Spleen (tissue), 11 donors: ENCODE data around the gene TNFSF4. TPM values are rescaled to one million over a fixed set of nuclear protein-coding genes. Genes with fewer than 3 reads are reported as not detected.

Source experiments
- DNase-seq: peaks from one replicate; pipeline ENCODE4 v3.0.0-alpha.2; 2020
- H3K27ac ChIP-seq, 8 donors: fragments of 200-600 bp; sonication (generic) in 7 of 8; 1 replicate in 4 of 8; 2 replicates in 4 of 8; pipeline versions ENCODE4 v1.5.0 to v1.8.0; 2016 to 2021; ENCODE audit warnings: inconsistent platforms in 4 of 8, mild to moderate bottlenecking in 4 of 8, moderate library complexity in 1 of 8
- H3K27me3 ChIP-seq, 7 donors: fragments of 200-600 bp; sonication (generic) in 6 of 7; replicated peaks in 1 of 7; 1 replicate in 4 of 7; 2 replicates in 3 of 7; pipeline versions ENCODE4 v1.5.0 to v1.8.0; 2016 to 2021; ENCODE audit warnings: inconsistent platforms in 3 of 7, mild to moderate bottlenecking in 1 of 7
- H3K36me3 ChIP-seq, 6 donors: fragments of 200-600 bp; sonication (generic) in 5 of 6; 1 replicate in 4 of 6; 2 replicates in 2 of 6; pipeline versions ENCODE4 v1.5.0 to v1.8.0; 2016 to 2021; ENCODE audit warnings: inconsistent platforms in 2 of 6
- H3K4me1 ChIP-seq, 6 donors: fragments of 200-600 bp; sonication (generic) in 5 of 6; 1 replicate in 3 of 6; 2 replicates in 3 of 6; pipeline versions ENCODE4 v1.5.0 to v1.8.0; 2016 to 2021; ENCODE audit warnings: inconsistent platforms in 3 of 6
- H3K4me3 ChIP-seq, 8 donors: fragments of 200-600 bp; sonication (generic) in 7 of 8; 1 replicate in 4 of 8; 2 replicates in 4 of 8; pipeline versions ENCODE4 v1.5.0 to v1.8.0; 2016 to 2021; ENCODE audit warnings: inconsistent platforms in 4 of 8, mild to moderate bottlenecking in 4 of 8, moderate library complexity in 2 of 8
- H3K9me3 ChIP-seq, 8 donors: fragments of 200-600 bp; sonication (generic) in 7 of 8; 1 replicate in 4 of 8; 2 replicates in 4 of 8; pipeline versions ENCODE4 v1.5.0 to v1.8.0; 2016 to 2021; ENCODE audit warnings: inconsistent platforms in 4 of 8
- CTCF ChIP-seq, 11 experiments: fragments of 200-600 bp in 7 of 11; fragments of 450-650 bp in 4 of 11; sonication (generic) in 4 of 11; IDR thresholded peaks in 8 of 11; conservative IDR thresholded peaks in 3 of 11; 1 replicate in 7 of 11; 2 replicates in 4 of 11; pipeline versions ENCODE4 v1.4.0 to v1.8.0; 2016 to 2021; ENCODE audit warnings: antibody characterized with exemption in 11 of 11, inconsistent platforms in 4 of 11, mild to moderate bottlenecking in 1 of 11
- POLR2A ChIP-seq, 3 donors: fragments of 450-650 bp; IDR thresholded peaks; one replicate each; pipeline ENCODE4 v1.5.1; 2017; ENCODE audit warnings: antibody characterized with exemption in 3 of 3, mild to moderate bottlenecking in 1 of 3
- POLR2AphosphoS5 ChIP-seq, 3 donors: sonication (generic); formaldehyde crosslinking; IDR thresholded peaks; one replicate each; pipeline ENCODE4 v1.5.1; 2017; ENCODE audit warnings: antibody characterized with exemption in 3 of 3
- WGBS, 5 donors: extraction: QIAGEN DNeasy Blood & Tissue Kit in 3 of 5; methylation state at CpG; one replicate each; pipeline versions ENCODE4 v1.1.5 to v1.1.7; 2013 to 2018; 5-methylcytosine and 5-hydroxymethylcytosine counted together
- intact Hi-C: fragments of 100-400 bp; cut with DNase I; formaldehyde crosslinking; loops from one replicate; pipeline ENCODE4 v1.15.0; 2023; ENCODE audit warnings: low total_unique reads
- polyA plus RNA-seq, 3 donors: library from polyadenylated mRNA; stranded (reverse); fragments of 200-250 nt; gene quantifications; one replicate each; pipeline ENCODE4 v1.2.1, GENCODE V29; 2013
- total RNA-seq, 7 donors: library from RNA; depleted of rRNA in 3 of 7; stranded (reverse); fragments of >200 nt in 3 of 7; fragmentation: NEBNext Ultra II Directional in 4 of 7; extraction: Animal tissue kit (Norgen Biotek cat#: 25700) in 4 of 7; gene quantifications; one replicate each; pipeline versions ENCODE4 v1.1.0 to v1.2.1, GENCODE V29; 2016 to 2021
- donor health status: healthy with polysubstance abuse.
- donor health status: DM: no; HTN: no; CAD: no; lungs with moderate emphysema.
- donor health status: DM: no; HTN: no; CAD: no.
- donor health status: Bipolar disorder and iron deficiency.
- donor health status: healthy.
- donor health status: DM: no; HTN: no; CAD: no.
- donor health status: DM: yes; HTN: yes; CAD: no.

The TNFSF4 gene
- total and polyA plus RNA-seq, 10 donors, result 1.4 to 11.0 (median 4.8) TPM

- intact Hi-C loops, result no loop called here
- 44 to 73% (median 63%) methylated on average over 2 of the region's 2 CpGs for WGBS, 5 donors
These were observed 13.5 kb downstream of the TNFSF4 start for GRCh38 chr1:173193639-173194038.

GRCh38 chr1:173191011-173191705 is 16.0 kb downstream of the TNFSF4 start:
- WGBS, 5 donors, result 15 to 31% (median 22%) methylated on average over 2 of the region's 2 CpGs

More at GRCh38 chr1:173193639-173194038, 13.5 kb downstream of the TNFSF4 start:
- no peak for DNase-seq
- H3K36me3 ChIP-seq, result no peaks in the 10 kb centered on the region
- H3K27ac ChIP-seq, result no peak overlapping the region
- no peaks in the 10 kb centered on the region for H3K9me3 ChIP-seq
- H3K4me3 ChIP-seq, result no peak overlapping the region
- TF ChIP-seq POLR2A (IDR thresholded peaks at IDR 0.05) (no peak), POLR2AphosphoS5 (IDR thresholded peaks at IDR 0.05) (no peak), CTCF (IDR thresholded peaks at IDR 0.05 in 8 of 11, conservative IDR thresholded peaks at IDR 0.05 in 3 of 11) (no peak)
- peaks cover 5 to 42% (median 10%) of the 10 kb centered on the region in 6 donors for H3K4me1 ChIP-seq
- no peaks in the 10 kb centered on the region for H3K27me3 ChIP-seq

GRCh38 chr1:173190101-173190936 is 16.8 kb downstream of the TNFSF4 start:
- 44 to 58% (median 56%) methylated on average over 10 of the region's 10 CpGs for WGBS, 5 donors
- no peak for DNase-seq
- TF ChIP-seq POLR2AphosphoS5 (IDR thresholded peaks at IDR 0.05), result no peak
- no peak for TF ChIP-seq POLR2A (IDR thresholded peaks at IDR 0.05)
- no peak for TF ChIP-seq CTCF (IDR thresholded peaks at IDR 0.05 in 8 of 11, conservative IDR thresholded peaks at IDR 0.05 in 3 of 11)
- Histone ChIP-seq H3K4me1 (peaks cover 5 to 29% (median 8%) of the 10 kb centered on the region in 6 donors), H3K9me3 (no peaks in the 10 kb centered on the region), H3K4me3 (no peak overlapping the region), H3K27ac (peak overlapping the region in 6 of 8 donors; percentile 17 to 68 (median 55)), H3K36me3 (peaks cover 0 to 11% (median 0%) of the 10 kb centered on the region in 6 donors), H3K27me3 (no peaks in the 10 kb centered on the region)
- intact Hi-C loops, result no loop called here

More at GRCh38 chr1:173191011-173191705, 16.0 kb downstream of the TNFSF4 start:
- peaks cover 5 to 38% (median 10%) of the 10 kb centered on the region in 6 donors for H3K4me1 ChIP-seq
- no peak overlapping the region for H3K4me3 ChIP-seq
- TF ChIP-seq CTCF (IDR thresholded peaks at IDR 0.05 in 8 of 11, conservative IDR thresholded peaks at IDR 0.05 in 3 of 11) (no peak), POLR2AphosphoS5 (IDR thresholded peaks at IDR 0.05) (no peak), POLR2A (IDR thresholded peaks at IDR 0.05) (no peak)
- H3K27ac ChIP-seq, result peak overlapping the region in 6 of 8 donors; percentile 17 to 68 (median 49)
- H3K27me3 ChIP-seq, result no peaks in the 10 kb centered on the region
- peaks cover 0 to 6% (median 0%) of the 10 kb centered on the region in 6 donors for H3K36me3 ChIP-seq
- H3K9me3 ChIP-seq, result no peaks in the 10 kb centered on the region
- no peak for DNase-seq
- intact Hi-C loops, result no loop called here
